MM.1S (cell line): ENCODE data around the gene TAS2R39.

Experiments
- DNase-seq: peaks from one replicate; pipeline ENCODE4 v3.0.0-alpha.2; 2015
- H2AFZ ChIP-seq: fragments of 300-600 bp; sonication (generic); 2 replicates; pipeline ENCODE4 v1.6.0; 2016; ENCODE audit warnings: antibody characterized with exemption, low read length
- H3F3A ChIP-seq: fragments of 300-600 bp; sonication (generic); 2 replicates; pipeline ENCODE4 v1.6.1; 2016; ENCODE audit warnings: mild to moderate bottlenecking, antibody characterized with exemption, low read length, moderate library complexity, mixed read lengths; ENCODE audit not compliant: insufficient read depth
- H3K27ac ChIP-seq: fragments of 300-600 bp; sonication (generic); 2 replicates; pipeline ENCODE4 v1.5.1; 2016; ENCODE audit warnings: mild to moderate bottlenecking, low read length
- H3K27me3 ChIP-seq: fragments of 300-600 bp; sonication (generic); replicated peaks from 2 replicates; pipeline ENCODE4 v1.6.0; 2016; ENCODE audit warnings: low read length; ENCODE audit not compliant: insufficient read depth
- H3K36me3 ChIP-seq: fragments of 300-600 bp; sonication (generic); replicated peaks from 2 replicates; pipeline ENCODE4 v1.6.1; 2016; ENCODE audit warnings: mild to moderate bottlenecking, low read length, mixed read lengths; ENCODE audit not compliant: insufficient read depth
- H3K4me1 ChIP-seq: fragments of 300-600 bp; sonication (generic); 2 replicates; pipeline ENCODE4 v1.6.1; 2016; ENCODE audit warnings: low read length, mixed read lengths
- H3K4me2 ChIP-seq: fragments of 300-600 bp; sonication (generic); 2 replicates; pipeline ENCODE4 v1.6.0; 2016; ENCODE audit warnings: low read depth, low read length
- H3K4me3 ChIP-seq: fragments of 300-600 bp; sonication (generic); 2 replicates; pipeline ENCODE4 v1.5.1; 2016; ENCODE audit warnings: low read length, mixed read lengths
- H3K79me2 ChIP-seq: fragments of 300-600 bp; sonication (generic); 2 replicates; pipeline ENCODE4 v1.6.1; 2016; ENCODE audit warnings: mixed run types, low read length, mixed read lengths
- H3K9ac ChIP-seq: fragments of 300-600 bp; sonication (generic); 2 replicates; pipeline ENCODE4 v1.6.1; 2016; ENCODE audit warnings: low read length, mixed read lengths
- H3K9me2 ChIP-seq: fragments of 300-600 bp; sonication (generic); replicated peaks from 2 replicates; pipeline ENCODE4 v1.6.1; 2016; ENCODE audit warnings: mild to moderate bottlenecking, low read length, mixed read lengths; ENCODE audit not compliant: insufficient read depth
- H3K9me3 ChIP-seq: fragments of 300-600 bp; sonication (generic); replicated peaks from 2 replicates; pipeline ENCODE4 v1.6.1; 2016; ENCODE audit warnings: mild to moderate bottlenecking, low read length, mixed read lengths; ENCODE audit not compliant: insufficient read depth
- H4K20me1 ChIP-seq: fragments of 300-600 bp; sonication (generic); 2 replicates; pipeline ENCODE4 v1.6.1; 2016; ENCODE audit warnings: mild to moderate bottlenecking, low read length, moderate library complexity, mixed read lengths; ENCODE audit not compliant: insufficient read depth
- EZH2 ChIP-seq: fragments of 300-600 bp; sonication (generic); optimal IDR thresholded peaks from 2 replicates; pipeline ENCODE3; 2017; ENCODE audit warnings: low read depth, mild to moderate bottlenecking, antibody characterized with exemption, low read length, mixed read lengths
- EZH2phosphoT487 ChIP-seq: fragments of 300-600 bp; sonication (generic); IDR thresholded peaks from 2 replicates; pipeline ENCODE4 v1.6.1; 2018; ENCODE audit warnings: antibody characterized with exemption, low read length
- TF ChIP-seq, protein P1 (sequence below): fragments of 300-600 bp; sonication (generic); IDR thresholded peaks from 2 replicates; pipeline ENCODE4 v1.5.1; 2016; ENCODE audit warnings: antibody characterized with exemption, low read length, mixed read lengths

Gene TAS2R39

DNA sequence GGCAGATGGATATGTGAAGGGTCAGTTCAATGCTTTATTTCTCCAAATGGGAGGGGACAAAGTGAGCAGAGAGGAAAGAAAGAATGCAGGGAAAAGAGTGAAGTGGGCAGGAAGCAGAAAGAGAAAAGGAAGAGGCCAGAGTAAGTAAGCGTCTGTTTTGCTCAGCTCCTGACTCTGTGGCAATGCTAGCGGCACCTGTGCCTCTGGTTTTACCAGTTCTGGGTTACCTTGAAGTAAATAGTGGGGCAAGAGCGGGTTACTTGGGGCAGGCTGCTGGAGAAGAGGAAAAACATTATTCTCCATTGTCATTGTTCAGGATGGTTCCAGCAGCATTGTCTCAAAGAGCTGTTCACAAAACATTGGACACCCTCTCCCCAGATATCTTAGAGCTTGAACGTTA lies 40.6 kb downstream of the TAS2R39 start:
- Histone ChIP-seq H3K27ac (no peak overlapping the region), H3K9me3 (no peaks in the 10 kb centered on the region), H3K4me1 (no peaks in the 10 kb centered on the region), H3K9me2 (no peaks in the 10 kb centered on the region), H2AFZ (no peak overlapping the region), H3F3A (no peaks in the 10 kb centered on the region), H3K4me3 (no peak overlapping the region), H4K20me1 (no peaks in the 10 kb centered on the region), H3K79me2 (no peaks in the 10 kb centered on the region), H3K27me3 (no peaks in the 10 kb centered on the region), H3K4me2 (no peak overlapping the region), H3K36me3 (no peaks in the 10 kb centered on the region), H3K9ac (no peak overlapping the region)
- TF ChIP-seq EZH2phosphoT487: no peak
- TF ChIP-seq, protein P1, sequence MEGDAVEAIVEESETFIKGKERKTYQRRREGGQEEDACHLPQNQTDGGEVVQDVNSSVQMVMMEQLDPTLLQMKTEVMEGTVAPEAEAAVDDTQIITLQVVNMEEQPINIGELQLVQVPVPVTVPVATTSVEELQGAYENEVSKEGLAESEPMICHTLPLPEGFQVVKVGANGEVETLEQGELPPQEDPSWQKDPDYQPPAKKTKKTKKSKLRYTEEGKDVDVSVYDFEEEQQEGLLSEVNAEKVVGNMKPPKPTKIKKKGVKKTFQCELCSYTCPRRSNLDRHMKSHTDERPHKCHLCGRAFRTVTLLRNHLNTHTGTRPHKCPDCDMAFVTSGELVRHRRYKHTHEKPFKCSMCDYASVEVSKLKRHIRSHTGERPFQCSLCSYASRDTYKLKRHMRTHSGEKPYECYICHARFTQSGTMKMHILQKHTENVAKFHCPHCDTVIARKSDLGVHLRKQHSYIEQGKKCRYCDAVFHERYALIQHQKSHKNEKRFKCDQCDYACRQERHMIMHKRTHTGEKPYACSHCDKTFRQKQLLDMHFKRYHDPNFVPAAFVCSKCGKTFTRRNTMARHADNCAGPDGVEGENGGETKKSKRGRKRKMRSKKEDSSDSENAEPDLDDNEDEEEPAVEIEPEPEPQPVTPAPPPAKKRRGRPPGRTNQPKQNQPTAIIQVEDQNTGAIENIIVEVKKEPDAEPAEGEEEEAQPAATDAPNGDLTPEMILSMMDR: no peak
- TF ChIP-seq EZH2: no peak
- DNase-seq: no peak

DNA sequence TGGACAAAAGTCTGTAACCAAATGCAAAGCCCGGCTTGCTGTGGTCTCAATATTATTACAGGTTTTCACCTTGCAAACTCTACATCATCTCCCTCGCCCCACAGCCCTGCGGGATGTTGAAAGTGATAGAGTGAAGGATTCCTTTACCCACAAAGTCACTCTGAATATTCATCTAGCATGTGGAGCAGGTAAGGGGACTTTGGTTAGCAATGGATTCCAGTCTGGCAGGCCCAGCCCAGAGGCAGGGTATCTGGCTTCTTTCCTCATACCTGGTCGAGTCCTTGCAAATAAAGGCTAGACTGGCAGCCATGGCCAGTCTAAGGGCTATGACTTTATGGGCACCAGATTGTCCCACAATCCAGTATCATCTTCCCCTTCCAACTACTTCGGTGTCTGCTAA lies 41.8 kb downstream of the TAS2R39 start:
- Histone ChIP-seq H3K27ac (no peak overlapping the region), H4K20me1 (no peaks in the 10 kb centered on the region), H3K27me3 (no peaks in the 10 kb centered on the region), H3K9me3 (no peaks in the 10 kb centered on the region), H3K9ac (no peak overlapping the region), H3K4me2 (no peak overlapping the region), H3K79me2 (no peaks in the 10 kb centered on the region), H3F3A (no peaks in the 10 kb centered on the region), H3K36me3 (no peaks in the 10 kb centered on the region), H3K9me2 (no peaks in the 10 kb centered on the region), H3K4me1 (no peaks in the 10 kb centered on the region), H3K4me3 (no peak overlapping the region), H2AFZ (no peak overlapping the region)
- DNase-seq: no peak
- TF ChIP-seq EZH2phosphoT487 (no peak), EZH2 (no peak)
- TF ChIP-seq, protein P1: no peak

DNA sequence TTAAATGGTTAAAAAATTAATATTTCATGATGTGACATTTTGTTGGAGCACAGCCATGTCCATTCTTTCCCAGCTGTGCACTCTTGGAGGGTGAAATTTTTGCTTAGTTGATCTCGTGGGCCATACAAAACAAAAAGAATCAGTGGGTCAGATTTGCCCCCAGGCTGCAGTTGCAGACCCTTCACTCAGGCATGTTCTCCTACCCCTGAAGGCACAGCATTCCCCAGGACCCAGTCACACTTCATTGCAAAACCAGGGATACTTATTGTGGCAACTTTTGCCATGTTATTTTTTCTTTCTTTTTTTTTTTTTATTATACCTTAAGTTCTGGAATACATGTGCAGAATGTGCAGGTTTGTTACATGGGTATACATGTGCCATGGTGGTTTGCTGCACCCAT lies 44.6 kb downstream of the TAS2R39 start:
- DNase-seq: no peak
- Histone ChIP-seq H4K20me1 (no peaks in the 10 kb centered on the region), H3K4me2 (no peak overlapping the region), H3F3A (no peaks in the 10 kb centered on the region), H3K27me3 (no peaks in the 10 kb centered on the region), H3K36me3 (no peaks in the 10 kb centered on the region), H3K9me3 (no peaks in the 10 kb centered on the region), H3K4me3 (no peak overlapping the region), H3K79me2 (no peaks in the 10 kb centered on the region), H3K9me2 (no peaks in the 10 kb centered on the region), H3K4me1 (no peaks in the 10 kb centered on the region), H3K9ac (no peak overlapping the region), H2AFZ (no peak overlapping the region), H3K27ac (no peak overlapping the region)
- TF ChIP-seq EZH2 (no peak), EZH2phosphoT487 (no peak)

DNA sequence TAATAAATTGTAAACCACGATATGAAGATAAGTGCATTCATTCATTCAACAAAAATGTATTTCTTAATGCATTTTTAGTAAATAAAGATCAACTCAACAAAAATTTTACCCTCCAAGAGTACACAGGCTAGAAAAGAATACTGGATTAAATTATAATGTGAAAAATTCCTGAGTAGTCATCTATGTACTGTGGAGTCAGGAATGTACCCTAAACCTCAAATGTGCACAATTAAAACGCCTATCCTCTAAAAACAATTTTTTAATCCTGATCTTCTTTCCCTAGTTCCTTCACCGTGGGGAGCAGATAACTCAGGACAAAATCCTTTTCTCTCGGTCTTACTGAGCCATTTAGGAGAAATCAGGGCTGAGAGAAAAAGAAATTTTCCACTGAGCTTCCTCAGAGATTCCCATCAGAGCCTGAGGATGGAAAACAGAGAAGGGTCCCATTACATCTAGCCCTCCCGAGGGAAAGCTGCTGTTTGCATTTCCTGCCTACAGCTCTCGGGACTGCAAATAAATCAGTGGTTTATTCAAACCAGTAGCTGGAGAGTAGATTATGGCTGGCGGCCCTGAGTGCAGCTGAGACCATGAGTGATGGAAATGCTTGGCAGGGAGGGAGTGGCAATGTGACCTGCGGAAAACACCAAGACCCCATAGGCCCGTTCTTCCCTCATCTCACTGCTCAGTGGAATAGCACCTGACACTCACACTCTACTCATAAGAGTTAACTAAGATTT lies 46.0 kb downstream of the TAS2R39 start:
- Histone ChIP-seq H3K4me2 (no peak overlapping the region), H3K9ac (no peak overlapping the region), H2AFZ (no peak overlapping the region), H3K9me3 (no peaks in the 10 kb centered on the region), H4K20me1 (no peaks in the 10 kb centered on the region), H3K27me3 (no peaks in the 10 kb centered on the region), H3K27ac (no peak overlapping the region), H3K9me2 (no peaks in the 10 kb centered on the region), H3K4me1 (no peaks in the 10 kb centered on the region), H3K4me3 (no peak overlapping the region), H3K79me2 (no peaks in the 10 kb centered on the region), H3K36me3 (no peaks in the 10 kb centered on the region), H3F3A (no peaks in the 10 kb centered on the region)
- TF ChIP-seq EZH2phosphoT487 (no peak), EZH2 (no peak)
- TF ChIP-seq, protein P1: no peak
- DNase-seq: no peak
